GM19351 (cell line): ENCODE data around the gene NAA20.
"Not testable (repeated sequence)": the region's sequence is repeated elsewhere in the genome, so short reads cannot be mapped to it uniquely, and the experiment has no call there.

Experiments
- ATAC-seq: cut with Tn5 transposase; IDR thresholded peaks from one replicate; pipeline ENCODE4 v1.9.1; 2021; ENCODE audit warnings: mild to moderate bottlenecking, moderate library complexity; ENCODE audit not compliant: unreplicated experiment

Gene NAA20

DNA sequence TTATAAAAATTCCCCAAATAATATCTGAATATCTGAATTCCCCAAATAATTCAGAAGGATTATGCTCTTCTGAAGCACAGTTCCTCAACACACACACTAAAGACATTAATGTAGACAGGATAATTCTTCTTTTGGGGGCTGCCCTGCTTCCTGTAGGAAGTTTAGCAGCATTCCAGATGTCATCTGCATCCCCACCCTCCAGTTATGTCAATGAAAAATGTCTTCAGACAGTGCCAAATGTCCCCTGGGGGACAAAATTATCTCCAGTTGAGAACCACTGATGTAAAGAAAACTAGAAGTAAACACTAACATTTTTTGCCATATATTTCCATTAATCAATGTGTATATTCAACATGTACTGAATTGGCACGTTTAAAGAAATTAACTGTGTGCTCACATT, 25.9 kb upstream of the NAA20 start:
- no peak for ATAC-seq

DNA sequence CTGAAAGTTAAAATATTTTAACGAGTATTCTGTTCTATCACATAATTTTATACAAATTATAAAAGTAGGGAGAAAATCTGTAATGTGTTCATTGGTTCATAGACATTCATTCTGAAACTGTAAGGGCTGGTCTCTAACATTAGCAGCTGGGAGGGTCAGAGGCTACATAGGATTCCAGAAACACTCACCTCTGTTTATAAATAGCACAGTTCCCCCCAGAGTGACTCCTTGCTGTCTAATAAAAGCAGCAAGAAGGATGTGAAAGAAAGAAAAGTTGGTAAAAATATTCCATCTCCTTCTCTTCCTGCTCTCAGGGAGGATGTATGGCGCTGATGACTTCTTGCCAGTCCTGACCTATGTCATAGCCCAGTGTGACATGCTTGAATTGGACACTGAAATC, 25.3 kb upstream of the NAA20 start:
- ATAC-seq = no peak

DNA sequence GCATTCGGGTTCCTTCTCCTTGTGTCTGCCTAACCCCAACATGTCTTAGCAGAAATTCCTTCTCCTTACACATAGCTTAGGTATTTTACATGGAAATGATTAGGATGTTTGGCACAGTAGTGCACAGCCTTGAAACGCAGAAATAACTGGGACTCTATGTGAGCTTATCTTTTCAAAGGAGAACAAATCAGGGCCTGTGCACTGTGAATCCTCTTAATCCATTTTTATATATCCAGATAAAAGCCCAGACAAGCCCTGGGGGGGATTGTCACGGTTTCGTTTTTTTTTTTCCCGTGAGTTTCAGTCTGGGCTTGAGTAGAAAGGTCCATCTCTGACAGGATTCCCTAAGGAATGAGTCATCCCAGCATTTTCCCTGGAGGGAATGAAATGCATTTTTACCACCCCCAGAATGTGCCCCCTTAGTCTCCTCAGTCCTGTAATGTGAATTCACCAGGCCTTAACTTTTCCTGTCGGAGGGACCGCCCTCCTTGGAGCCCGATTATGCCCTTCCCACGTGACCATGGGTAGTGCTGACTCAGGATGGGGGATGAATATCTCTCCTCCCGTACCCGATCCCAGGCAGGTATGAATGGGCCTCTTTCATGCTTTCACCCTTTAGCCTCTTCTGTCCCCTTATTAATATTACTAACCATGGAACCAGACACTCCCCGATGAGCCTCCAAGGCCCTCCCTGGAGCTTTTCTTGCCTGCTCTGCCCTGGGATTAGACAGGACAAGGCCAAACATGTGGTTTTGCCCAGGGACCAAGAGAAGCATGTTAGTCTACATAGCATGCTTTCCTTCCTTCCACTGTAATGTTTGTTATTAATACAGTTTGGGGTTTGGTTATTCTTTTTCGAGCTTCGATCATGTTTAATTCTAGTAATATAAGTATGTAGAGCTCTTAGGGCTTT, 23.9 kb upstream of the NAA20 start:
- no peak for ATAC-seq

DNA sequence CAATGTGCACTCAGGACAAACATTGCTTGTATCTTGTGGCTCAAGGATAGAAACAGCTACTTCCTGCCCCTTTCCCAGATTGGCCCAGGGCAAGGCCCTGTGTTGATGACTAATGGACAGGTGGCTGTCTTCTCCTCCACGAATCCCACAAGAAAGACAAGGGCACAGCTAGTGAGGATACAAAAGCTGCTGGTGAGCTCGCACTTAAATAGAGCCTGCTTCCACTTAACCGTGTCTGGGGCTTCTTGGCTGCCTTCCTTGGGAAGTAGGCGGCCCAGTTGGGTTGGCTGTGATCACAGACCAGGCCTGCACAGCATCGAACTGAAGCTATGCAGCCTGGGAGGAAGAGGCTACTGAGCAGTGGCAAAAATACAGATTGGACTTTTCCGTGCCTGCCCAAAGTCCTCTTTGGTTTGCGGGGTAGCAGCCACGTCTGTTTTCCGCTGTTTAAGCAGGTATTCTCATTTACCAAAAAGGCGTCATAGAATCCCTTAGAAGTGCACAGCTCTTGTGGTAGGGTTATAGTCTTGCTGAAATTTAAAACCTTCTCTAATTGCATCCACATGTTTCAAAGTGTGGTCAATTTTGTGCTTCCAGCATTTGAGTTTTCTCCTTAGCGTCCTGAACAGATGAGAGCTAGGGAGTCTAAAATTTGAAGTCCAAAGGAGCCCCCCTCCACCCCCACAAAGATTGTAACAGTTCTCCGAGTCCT, 23.0 kb upstream of the NAA20 start:
- no peak for ATAC-seq

DNA sequence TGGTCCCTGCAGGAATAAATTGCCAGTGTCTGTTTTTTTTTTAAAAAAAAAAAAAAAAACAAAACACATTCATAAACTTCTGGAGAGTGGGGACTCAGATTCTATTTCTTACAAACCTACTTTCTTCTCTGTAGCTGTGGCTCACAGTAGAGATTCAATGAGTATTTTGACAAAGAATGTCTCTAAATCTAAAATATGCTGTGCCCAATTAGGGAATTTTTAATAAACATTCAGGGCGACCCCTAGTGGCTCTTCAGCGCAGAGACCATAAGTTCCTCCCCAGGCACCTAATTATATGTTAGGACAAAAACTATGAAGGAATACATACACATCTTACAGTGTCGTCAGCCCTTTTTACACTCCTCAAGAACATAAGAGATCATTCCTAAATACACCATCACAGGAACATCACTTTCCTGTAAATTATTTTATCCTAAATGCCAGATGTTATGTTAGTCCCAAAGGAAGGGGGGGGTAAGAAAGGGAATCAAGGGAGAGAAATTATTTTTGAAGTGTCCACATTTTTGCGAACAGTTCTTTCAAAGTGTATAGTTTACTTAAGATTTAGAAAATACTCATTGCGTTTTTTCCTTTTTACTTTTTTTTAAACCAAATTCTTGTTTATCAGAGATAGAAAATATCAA, 21.8 kb upstream of the NAA20 start:
- ATAC-seq = no peak

DNA sequence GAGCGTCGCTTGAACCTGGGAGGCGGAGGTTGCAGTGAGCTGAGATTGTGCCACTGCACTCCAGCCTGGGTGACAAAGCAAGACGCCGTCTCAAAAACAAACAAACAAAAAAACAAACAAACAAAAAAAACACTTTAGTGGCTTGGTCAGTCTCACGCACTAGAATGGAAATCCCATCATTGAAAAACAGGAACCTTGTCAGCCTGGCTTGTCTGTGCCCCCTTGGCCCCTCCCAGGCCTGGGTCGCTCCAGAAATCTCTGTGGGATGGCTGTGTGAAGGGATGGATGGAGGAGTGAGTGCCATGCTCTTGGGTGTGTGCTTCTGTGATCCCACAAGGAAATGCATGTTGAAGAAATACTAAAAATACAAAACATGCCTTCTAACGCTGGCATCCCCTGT, 20.9 kb upstream of the NAA20 start:
- ATAC-seq = no peak

DNA sequence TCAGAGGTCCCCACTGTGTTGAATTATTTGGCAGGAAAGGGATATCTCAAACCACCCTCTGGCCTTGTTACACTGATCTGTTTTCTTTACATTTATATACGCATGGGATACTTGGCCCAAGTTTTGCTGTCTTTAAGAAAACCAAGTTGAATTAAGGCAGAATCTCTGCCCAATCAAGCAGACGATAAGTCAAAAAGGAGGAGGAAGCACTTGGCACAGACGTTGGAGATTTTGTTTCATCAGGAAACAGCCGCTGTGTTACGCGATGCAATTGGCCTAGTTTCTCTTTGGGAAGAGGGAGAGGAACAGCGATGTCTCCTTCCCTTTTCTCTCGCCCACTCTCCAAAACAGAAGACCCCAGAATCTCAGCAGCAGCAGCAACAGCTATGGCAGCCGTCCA, 20.2 kb upstream of the NAA20 start:
- ATAC-seq = no peak

DNA sequence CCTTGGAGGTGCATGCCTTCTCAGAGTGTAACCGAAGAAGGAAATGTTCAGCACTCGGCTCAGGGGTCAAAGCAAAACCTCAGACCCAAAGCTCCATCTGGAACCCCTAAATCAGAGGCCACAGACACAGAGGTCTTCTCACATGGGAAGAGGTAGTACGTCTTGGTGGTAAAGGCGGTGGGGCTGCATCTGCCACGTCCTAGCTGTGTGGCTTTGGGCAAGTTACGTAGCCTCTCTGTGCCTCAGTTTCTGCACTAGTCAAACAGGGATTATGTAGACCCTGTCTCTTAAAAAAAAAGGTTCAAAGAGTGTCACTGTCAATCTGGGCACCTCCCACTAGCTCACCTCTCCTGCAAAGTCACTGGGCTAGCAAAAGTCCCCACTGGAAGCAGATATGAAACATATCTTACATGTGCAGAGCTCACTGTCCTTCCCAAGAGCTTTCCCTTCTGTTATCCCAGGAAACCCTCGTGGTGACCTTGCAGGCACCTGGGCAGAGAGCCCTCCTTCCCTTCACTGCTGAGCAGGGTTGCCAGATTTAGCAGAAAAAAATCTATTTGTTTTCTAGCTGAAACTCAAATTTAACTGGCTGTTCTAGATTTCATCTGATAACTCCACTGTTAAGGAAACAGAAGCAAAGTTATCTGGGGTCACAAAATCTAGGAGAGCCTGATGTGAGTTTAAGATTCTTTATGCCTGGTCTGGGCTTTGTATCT, 18.0 kb upstream of the NAA20 start:
- no peak for ATAC-seq

DNA sequence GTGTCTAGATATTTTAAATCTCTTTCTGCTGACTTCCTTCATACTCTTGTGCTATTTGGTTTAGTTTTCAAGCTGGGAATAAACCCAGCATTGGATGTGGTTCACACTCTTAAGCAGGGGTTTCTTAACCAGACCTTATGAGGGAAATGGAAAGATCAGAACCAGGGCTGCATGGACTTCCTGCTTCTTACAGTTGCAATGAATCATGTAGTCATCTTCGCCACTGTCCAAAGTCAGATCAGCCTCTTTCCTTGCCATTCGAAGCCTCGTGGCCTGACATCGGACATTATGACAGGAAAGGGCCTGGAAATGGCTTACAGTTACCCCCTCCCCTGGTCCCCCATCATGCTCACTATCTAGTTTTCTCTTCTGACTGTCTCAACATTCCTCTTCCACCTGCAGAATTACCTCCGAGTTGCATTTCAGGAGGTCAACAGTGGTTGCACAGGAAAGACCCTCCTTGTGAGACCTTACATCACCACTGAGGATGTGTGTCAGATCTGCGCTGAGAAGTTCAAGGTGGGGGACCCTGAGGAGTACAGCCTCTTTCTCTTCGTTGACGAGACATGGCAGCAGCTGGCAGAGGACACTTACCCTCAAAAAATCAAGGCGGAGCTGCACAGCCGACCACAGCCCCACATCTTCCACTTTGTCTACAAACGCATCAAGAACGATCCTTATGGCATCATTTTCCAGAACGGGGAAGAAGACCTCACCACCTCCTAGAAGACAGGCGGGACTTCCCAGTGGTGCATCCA, 16.8 kb upstream of the NAA20 start:
- ATAC-seq = no peak

DNA sequence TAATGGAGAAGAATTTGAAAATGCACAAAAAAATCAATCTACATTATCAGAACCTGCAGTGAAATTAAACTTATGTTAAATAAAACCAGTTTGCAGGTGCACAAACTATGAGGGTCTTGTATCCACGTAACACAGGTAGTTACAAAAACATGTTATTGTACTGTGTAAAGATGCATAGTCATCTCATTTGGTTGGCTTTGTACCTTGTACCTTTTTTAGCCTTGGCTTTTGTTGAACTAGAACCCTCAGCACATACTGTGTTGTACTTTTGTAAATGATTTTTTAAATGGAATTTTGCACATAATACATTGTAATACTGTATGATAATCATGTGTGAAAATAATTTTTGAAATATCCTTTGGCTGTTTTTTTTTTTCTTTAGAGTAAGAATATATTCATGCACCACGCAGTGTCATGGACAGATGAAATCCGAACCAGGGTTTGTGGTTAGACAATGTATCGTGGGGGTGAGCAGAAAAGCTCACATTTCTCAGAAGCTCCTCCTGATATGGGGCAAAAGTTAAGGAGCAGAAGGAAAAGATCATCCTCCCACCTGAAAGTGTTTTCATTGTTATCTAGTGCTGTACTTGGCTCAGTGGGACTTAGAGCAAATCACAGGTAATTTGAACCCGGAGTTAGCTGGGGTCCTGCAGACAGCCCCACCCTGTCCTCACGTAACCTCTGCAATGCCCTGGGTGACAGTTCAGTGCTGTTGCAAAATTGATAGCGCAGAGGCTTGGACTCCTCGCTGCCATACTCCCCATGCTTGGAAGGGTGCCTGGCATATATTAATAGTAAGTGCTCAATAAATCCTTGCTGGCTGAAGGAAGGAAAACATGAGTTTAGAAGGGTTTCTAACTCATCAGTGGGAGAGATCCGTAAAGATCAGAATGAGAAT, 14.8 kb upstream of the NAA20 start:
- no peak for ATAC-seq

DNA sequence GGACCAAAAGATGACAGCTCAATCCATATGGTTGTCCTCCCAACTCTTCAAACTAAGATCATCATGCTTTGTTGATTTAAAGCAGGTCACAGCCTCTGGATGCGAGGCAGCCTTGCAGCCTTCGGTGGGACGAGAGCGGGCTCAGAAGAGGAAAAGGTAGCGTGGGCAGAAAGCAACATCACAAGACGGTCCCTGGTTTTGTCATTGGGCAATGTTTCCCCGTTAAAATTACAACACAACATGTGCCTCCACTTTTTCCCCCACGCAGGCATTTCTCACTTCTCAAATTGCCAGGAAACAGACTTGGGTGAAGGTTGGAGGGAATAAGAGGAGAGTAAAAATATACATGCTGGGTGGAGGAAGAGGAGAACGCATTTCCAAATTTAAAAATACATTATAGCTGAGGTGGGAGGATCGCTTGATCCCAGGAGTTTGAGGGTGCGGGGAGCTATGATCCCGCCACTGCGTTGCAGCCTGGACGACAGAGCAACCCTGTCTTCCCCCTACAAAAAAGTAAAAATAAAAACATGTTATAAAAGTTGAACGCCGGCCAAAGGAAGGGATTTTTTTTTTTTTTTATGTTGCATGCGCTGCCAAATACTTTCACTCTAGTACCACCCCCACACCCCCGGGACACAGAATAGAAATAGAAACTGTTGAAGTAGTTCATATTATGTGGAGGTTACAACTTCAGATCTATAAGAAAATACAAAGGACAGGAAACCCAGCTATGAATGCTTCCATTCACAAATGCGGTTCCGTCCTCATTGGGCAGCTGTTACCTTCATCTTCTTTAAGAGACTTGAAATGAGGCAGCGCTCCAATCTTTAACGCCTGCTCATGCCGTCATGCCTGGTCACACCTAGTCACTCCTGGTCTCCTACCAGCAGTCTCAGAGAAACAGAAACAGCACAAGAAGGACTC, 13.9 kb upstream of the NAA20 start:
- ATAC-seq = no peak

DNA sequence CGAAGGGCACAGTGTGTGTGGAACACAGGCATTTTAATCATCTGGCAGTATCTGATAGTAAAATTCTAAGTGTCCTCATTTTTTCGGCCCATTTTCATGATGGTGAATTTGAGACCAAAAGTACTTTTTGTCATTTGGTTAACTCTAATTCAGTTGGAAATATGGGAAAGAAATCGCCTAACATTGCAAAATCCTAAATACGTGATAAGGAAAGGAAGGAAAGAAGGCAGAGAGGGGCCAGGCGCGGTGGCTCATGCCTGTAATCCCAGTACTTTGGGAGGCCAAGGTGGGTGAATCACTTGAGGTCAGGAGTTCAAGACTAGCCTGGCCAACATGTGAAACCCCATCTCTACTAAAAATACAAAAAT, 13.2 kb upstream of the NAA20 start:
- not testable (repeated sequence) for ATAC-seq

DNA sequence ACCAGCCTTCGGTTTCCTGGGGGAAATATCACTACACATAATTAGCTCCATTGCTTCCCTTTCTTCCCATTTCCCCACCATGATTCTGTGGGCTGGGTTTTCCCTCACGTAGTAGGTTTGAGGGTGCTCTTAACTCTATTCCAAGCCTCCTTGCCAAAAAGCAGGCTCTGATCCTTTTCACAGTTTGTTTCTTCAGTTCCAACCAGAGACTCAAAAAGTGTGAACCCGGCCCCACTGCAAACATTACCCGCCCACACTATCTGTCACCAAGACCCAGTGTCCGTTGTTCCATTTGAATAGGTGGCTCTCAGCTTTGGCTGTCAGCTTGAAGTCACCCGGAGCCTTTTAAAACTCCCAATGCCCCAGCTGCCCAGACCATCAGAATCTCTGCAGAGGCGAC, 11.8 kb upstream of the NAA20 start:
- ATAC-seq = no peak

DNA sequence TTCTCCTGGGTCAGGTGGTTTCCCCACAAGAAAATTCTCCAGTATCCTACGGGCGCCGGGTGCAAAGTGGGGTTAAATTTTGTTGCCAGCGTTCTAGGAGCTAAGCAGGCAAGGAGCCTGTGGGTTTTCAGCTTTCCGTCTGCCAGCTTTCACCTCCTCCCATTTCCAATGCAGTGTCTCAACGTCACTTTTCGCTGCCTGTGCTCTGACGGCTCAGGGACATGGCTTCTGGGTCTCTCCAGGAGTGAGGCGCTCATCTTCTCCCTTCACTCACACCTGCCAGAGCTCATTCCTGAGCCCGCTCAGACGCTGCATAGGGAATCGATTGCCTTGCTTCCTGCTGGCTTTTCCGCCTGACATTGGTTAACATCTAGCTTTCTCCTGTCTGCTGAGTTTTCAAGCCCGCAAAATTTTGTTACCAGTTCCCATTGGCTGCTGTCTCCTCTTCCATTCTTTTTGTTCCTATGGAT, 7.3 kb upstream of the NAA20 start:
- no peak for ATAC-seq

DNA sequence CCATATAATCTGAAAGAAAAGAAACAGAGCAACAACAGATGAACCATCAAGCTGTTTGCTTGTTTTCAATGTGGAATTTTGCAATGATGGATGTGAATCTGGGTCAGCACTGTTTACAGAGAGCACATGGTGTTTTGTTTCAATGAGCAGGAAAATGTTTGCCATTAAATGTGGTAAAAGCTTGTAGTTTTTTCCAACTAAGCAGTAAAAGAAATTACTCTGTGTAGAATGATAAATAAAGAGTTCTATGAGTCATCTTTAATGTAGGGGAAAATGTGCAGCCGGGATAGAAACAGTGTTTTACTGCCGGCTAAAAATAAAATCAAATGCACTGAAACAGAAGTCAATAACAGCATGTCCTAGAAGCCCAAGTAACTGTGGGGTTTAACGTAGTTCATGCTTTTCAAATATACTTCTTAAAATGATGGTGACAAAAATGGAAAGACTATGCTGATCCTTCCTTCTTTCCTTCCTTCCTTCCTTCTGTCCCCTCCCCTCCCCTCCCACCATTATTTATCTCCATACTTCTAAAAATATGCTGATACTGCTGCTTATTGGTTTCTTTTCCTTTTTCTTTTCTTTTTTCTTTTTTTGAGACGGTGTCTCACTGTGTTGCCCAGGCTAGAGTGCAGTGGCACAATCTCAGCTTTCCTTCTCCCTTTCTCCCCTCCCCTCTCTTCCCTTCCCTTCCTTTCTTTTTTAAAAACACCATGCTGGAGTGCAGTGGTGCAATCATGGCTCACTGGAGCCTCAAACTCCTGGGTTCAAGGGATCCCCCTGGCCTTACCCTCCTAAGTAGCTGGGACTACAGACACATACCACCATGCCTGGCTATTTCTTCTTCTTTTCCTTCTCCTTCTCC, 6.3 kb upstream of the NAA20 start:
- no peak for ATAC-seq

DNA sequence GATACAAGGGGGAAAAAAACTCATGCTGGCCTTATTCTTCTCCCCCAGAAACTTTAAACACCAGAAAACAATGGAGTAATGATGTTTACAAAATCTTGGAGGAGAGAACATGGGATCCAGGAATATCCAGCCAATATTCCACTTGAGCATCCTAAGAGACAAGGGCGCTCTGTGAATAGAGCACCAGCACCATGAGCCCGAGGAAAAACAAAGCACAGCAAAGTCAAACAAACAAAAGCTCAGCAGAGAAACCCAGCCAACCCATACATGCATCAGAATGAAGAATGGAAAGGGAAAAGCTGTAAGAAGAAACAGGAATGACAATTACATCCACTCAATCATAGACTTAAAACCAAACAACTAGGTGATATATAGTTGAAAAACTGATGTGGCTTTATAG, 4.6 kb upstream of the NAA20 start:
- ATAC-seq = no peak

DNA sequence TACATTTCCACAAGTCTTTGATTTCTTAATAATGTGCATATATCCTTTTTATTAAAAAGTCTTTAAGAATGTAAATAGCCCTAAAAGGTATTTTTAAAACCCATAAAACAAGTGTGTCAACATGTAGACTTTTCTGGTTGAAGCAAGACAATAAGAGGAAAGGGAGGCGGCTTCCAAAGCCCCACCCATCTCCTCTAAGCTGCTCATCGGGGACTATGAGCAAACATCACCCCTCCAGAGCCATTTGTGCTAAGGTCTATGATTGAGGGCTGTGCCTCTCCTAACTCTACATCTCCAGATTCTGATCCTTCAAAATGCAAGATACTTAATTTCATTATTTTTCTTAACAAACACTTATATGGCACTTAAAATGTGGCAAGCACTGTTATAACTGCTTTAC, 2.5 kb upstream of the NAA20 start:
- ATAC-seq = no peak

DNA sequence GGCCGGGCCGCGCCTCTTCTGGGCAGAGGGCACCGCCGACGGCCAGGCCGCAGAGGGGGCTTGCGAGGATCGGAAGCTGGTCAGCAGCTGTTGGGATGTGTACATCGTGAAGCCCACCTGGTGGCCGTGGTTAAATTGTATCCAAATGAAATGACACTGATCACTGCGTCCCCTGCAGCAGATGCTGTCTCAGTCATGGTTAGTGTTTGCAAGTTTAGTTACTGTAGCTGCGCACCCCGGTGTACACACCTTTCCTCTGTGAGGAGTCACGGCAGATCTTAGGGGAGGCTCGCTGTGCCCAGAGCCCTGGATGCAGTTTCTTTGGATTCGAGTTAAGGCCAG, 653 bp downstream of the NAA20 start:
- ATAC-seq = peak; percentile 17
